IMR-90 (cell line): Measurements from ENCODE around the gene PSMA7. TPM values are rescaled to one million over a fixed set of nuclear protein-coding genes. Genes with fewer than 3 reads are reported as not detected.
"Not testable (repeated sequence)": the region's sequence is repeated elsewhere in the genome, so short reads cannot be mapped to it uniquely, and the experiment has no call there.

Source experiments
- ATAC-seq: fragments of 200-7000 bp; cut with Tn5 transposase; 2 replicates; pipeline ENCODE4 v1.9.1; 2020; ENCODE audit warnings: low read depth, mild to moderate bottlenecking, moderate library complexity
- BruUV-seq: library from RNA; stranded (reverse); fragments of 400-500 nt; replicated peaks from 2 replicates; lab custom pipeline; 2021; lab: Mats Ljungman, UMichigan
- CTCF ChIA-PET: fragments of 300-600 bp; formaldehyde crosslinking; extraction: SDS; loops from one replicate; lab custom pipeline; 2021; ENCODE audit warnings: antibody characterized with exemption; lab: Yijun Ruan, JAX
- POLR2A ChIA-PET: fragments of 300-600 bp; sonication (Branson Sonifier 250); formaldehyde crosslinking; loops from one replicate; lab custom pipeline; 2022; ENCODE audit warnings: antibody characterized with exemption; ENCODE audit not compliant: unreplicated experiment; lab: Charles Lee
- DNase-seq: peaks from one replicate; pipeline ENCODE4 v3.0.0; 2013
- H2AFZ ChIP-seq: replicated peaks from 2 replicates; pipeline ENCODE3; 2013; ENCODE audit warnings: low read length, mild to moderate bottlenecking; ENCODE audit not compliant: poor library complexity
- H2AK5ac ChIP-seq: 2 replicates; pipeline ENCODE4 v1.6.1; 2013; ENCODE audit warnings: low read depth, low read length, inconsistent platforms
- H2AK9ac ChIP-seq: replicated peaks from 2 replicates; pipeline ENCODE3; 2013; ENCODE audit warnings: mild to moderate bottlenecking, low read depth, low read length, moderate library complexity; ENCODE audit not compliant: poor library complexity
- H2BK120ac ChIP-seq: 2 replicates; pipeline ENCODE4 v1.6.1; 2013; ENCODE audit warnings: low read depth, low read length, inconsistent platforms
- H2BK15ac ChIP-seq: 3 replicates; pipeline ENCODE4 v1.6.1; 2013; ENCODE audit warnings: low read depth, low read length, inconsistent platforms
- H2BK20ac ChIP-seq: 2 replicates; pipeline ENCODE4 v1.6.1; 2013; ENCODE audit warnings: low read depth, mild to moderate bottlenecking, inconsistent platforms, low read length, moderate library complexity
- H2BK5ac ChIP-seq: 2 replicates; pipeline ENCODE4 v1.6.1; 2013; ENCODE audit warnings: mild to moderate bottlenecking, low read depth, low read length, inconsistent platforms; ENCODE audit not compliant: poor library complexity, severe bottlenecking
- H3K14ac ChIP-seq: replicated peaks from 2 replicates; pipeline ENCODE4 v1.6.1; 2013; ENCODE audit warnings: low read depth, low read length, inconsistent platforms
- H3K18ac ChIP-seq: 2 replicates; pipeline ENCODE4 v1.6.1; 2013; ENCODE audit warnings: low read depth, low read length, control low read depth
- H3K23ac ChIP-seq: 2 replicates; pipeline ENCODE4 v1.6.1; 2013; ENCODE audit warnings: low read depth, low read length, inconsistent platforms
- H3K27ac ChIP-seq: 2 replicates; pipeline ENCODE4 v1.5.1; 2013; ENCODE audit warnings: mild to moderate bottlenecking, control low read depth, low read length; ENCODE audit not compliant: insufficient read depth
- H3K27me3 ChIP-seq: 2 replicates; pipeline ENCODE4 v1.6.1; 2013; ENCODE audit warnings: low read length; ENCODE audit not compliant: control insufficient read depth, insufficient read depth
- H3K36me3 ChIP-seq: 2 replicates; pipeline ENCODE4 v1.6.1; 2013; ENCODE audit warnings: low read length, mixed read lengths; ENCODE audit not compliant: control insufficient read depth, insufficient read depth
- H3K4ac ChIP-seq: 2 replicates; pipeline ENCODE4 v1.6.1; 2013; ENCODE audit warnings: low read depth, low read length, inconsistent platforms
- H3K4me1 ChIP-seq: 2 replicates; pipeline ENCODE4 v1.6.1; 2013; ENCODE audit warnings: low read length, mixed read lengths; ENCODE audit not compliant: control insufficient read depth, insufficient read depth
- H3K4me2 ChIP-seq: 2 replicates; pipeline ENCODE4 v1.6.1; 2013; ENCODE audit warnings: low read depth, mild to moderate bottlenecking, control low read depth, low read length, moderate library complexity
- H3K4me3 ChIP-seq: 2 replicates; pipeline ENCODE4 v1.5.1; 2013; ENCODE audit warnings: low read depth, mild to moderate bottlenecking, control low read depth, low read length, moderate library complexity; ENCODE audit not compliant: insufficient read depth
- H3K56ac ChIP-seq: 2 replicates; pipeline ENCODE4 v1.6.1; 2013; ENCODE audit warnings: low read length, inconsistent platforms; ENCODE audit not compliant: insufficient read depth; ENCODE audit errors: extremely low read depth
- H3K79me1 ChIP-seq, 2 experiments: 2 replicates each; pipeline ENCODE4 v1.6.1; 2013; ENCODE audit warnings: low read length in 2 of 2, inconsistent platforms in 1 of 2, low read depth in 1 of 2
- H3K9ac ChIP-seq: 2 replicates; pipeline ENCODE4 v1.6.1; 2013; ENCODE audit warnings: low read depth, low read length, control low read depth
- H3K9me1 ChIP-seq: 2 replicates; pipeline ENCODE4 v1.6.1; 2013; ENCODE audit warnings: low read length, inconsistent platforms; ENCODE audit not compliant: insufficient read depth
- H3K9me3 ChIP-seq: 2 replicates; pipeline ENCODE4 v1.6.1; 2013; ENCODE audit warnings: low read length; ENCODE audit not compliant: control insufficient read depth, insufficient read depth
- H4K20me1 ChIP-seq: 2 replicates; pipeline ENCODE4 v1.6.1; 2013; ENCODE audit warnings: low read length, inconsistent platforms; ENCODE audit not compliant: insufficient read depth
- H4K5ac ChIP-seq: 2 replicates; pipeline ENCODE4 v1.6.1; 2013; ENCODE audit warnings: mild to moderate bottlenecking, low read depth, low read length, control low read depth
- H4K8ac ChIP-seq, 2 experiments: 2 replicates each; pipeline ENCODE4 v1.6.1; 2013; ENCODE audit warnings: low read depth in 2 of 2, low read length in 2 of 2, control low read depth in 1 of 2, inconsistent platforms in 1 of 2
- H4K91ac ChIP-seq: 2 replicates; pipeline ENCODE4 v1.6.1; 2013; ENCODE audit warnings: low read depth, low read length, inconsistent platforms; ENCODE audit not compliant: insufficient read depth
- WGBS, 2 experiments: methylation state at CpG; one replicate each; pipeline versions ENCODE4 v1.1.5 to v1.1.7; 2013; ENCODE audit warnings: missing lambda C conversion rate in 2 of 2; ENCODE audit not compliant: insufficient read length in 1 of 2; ENCODE audit errors: extremely low coverage in 2 of 2; 5-methylcytosine and 5-hydroxymethylcytosine counted together
- dilution Hi-C: fragments of 300-500 bp; cut with HindIII; formaldehyde crosslinking; loops from one replicate; pipeline ENCODE4 v1.14.3; 2018; ENCODE audit warnings: low sequenced_read_pairs; ENCODE audit not compliant: unreplicated experiment
- in situ Hi-C: fragments of 300-500 bp; cut with MboI; formaldehyde crosslinking; loops from 3 replicates; pipeline ENCODE4 v1.14.3; 2019; ENCODE audit warnings: low sequenced_read_pairs, inconsistent platforms, mixed read lengths
- intact Hi-C: fragments of 100-400 bp; cut with micrococcal nuclease; formaldehyde crosslinking; loops from 2 replicates; pipeline ENCODE4 v1.10.0; 2022
- polyA plus RNA-seq, 3 experiments: library from polyadenylated mRNA; depleted of rRNA; stranded (reverse); fragments of >200 nt; gene quantifications; 2 replicates each; pipeline ENCODE4 v1.2.3, GENCODE V29; 2012; ENCODE audit warnings: low replicate concordance in 1 of 3
- total RNA-seq: library from RNA; depleted of rRNA; stranded (reverse); fragments of >200 nt; gene quantifications from 2 replicates; pipeline ENCODE4 v1.2.3, GENCODE V29; 2012

Gene PSMA7
- total and polyA plus RNA-seq, 2 of the 4 experiments (the other 2 are of a cell fraction) = 417 to 458 TPM

- peaks cover 43% of the 10 kb centered on the region for H3K9me1 ChIP-seq
- H2AFZ ChIP-seq, H4K5ac ChIP-seq, H2BK20ac ChIP-seq, H2BK15ac ChIP-seq, BruUV-seq, H3K9me3 ChIP-seq, in situ Hi-C loops, CTCF ChIA-PET, H3K27me3 ChIP-seq, DNase-seq, H3K23ac ChIP-seq, H3K56ac ChIP-seq, intact Hi-C loops, H2BK120ac ChIP-seq, H4K91ac ChIP-seq, H2AK9ac ChIP-seq, H2AK5ac ChIP-seq, H3K14ac ChIP-seq, H3K4ac ChIP-seq, H2BK5ac ChIP-seq, ATAC-seq, dilution Hi-C loops, H3K4me3 ChIP-seq, H3K4me2 ChIP-seq, POLR2A ChIA-PET, H3K9ac ChIP-seq, H4K8ac ChIP-seq, H3K18ac ChIP-seq, H3K27ac ChIP-seq: not testable (repeated sequence)
- 100% methylated on average over 2 of the region's 10 CpGs; no CpG with 5 or more reads in 1 of the 2 experiments for WGBS, 2 experiments
- H3K4me1 ChIP-seq = peaks cover 11% of the 10 kb centered on the region
- H3K36me3 ChIP-seq = peaks cover 15% of the 10 kb centered on the region
- H3K79me1 ChIP-seq = peaks cover 22 to 87% of the 10 kb centered on the region in 2 experiments
- H4K20me1 ChIP-seq = peaks cover 82% of the 10 kb centered on the region
Observed at GRCh38 chr20:62148383-62148782, 5.2 kb upstream of the PSMA7 start.
